HG02610 (cell line): ENCODE data around the gene DUSP7.
A peak's percentile ranks its signal among the peaks of the same experiment; 100 is the strongest.
"Not testable (repeated sequence)": the region's sequence is repeated elsewhere in the genome, so short reads cannot be mapped to it uniquely, and the experiment has no call there.

Source experiments
- ATAC-seq: cut with Tn5 transposase; IDR thresholded peaks from one replicate; pipeline ENCODE4 v1.9.1; 2021; ENCODE audit warnings: mild to moderate bottlenecking, moderate library complexity; ENCODE audit not compliant: unreplicated experiment

DUSP7 gene

GRCh38 chr3:52049503-52049902, 6.9 kb downstream of the DUSP7 start:
- no peak for ATAC-seq

GRCh38 chr3:52047295-52047960, 8.9 kb downstream of the DUSP7 start:
- no peak for ATAC-seq

DNA sequence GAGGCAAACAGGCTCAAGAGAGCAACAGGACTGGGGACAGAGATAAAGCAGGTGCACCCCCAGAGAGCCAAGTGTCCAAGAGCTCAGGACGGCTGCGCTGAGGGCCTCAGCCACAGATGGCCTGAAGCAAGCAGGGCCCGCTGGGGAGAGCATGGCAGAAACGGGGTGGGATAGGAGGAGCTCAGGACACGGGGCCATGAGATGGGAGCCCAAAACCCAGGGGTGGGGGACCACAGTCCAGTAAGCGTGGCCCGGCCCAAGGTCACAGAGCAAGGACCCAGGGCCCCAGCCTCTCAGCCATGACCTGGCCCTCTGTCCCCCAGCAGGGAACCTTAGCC, 9.5 kb downstream of the DUSP7 start:
- ATAC-seq, result no peak

GRCh38 chr3:52046186-52046901, 10.0 kb downstream of the DUSP7 start:
- no peak for ATAC-seq

DNA sequence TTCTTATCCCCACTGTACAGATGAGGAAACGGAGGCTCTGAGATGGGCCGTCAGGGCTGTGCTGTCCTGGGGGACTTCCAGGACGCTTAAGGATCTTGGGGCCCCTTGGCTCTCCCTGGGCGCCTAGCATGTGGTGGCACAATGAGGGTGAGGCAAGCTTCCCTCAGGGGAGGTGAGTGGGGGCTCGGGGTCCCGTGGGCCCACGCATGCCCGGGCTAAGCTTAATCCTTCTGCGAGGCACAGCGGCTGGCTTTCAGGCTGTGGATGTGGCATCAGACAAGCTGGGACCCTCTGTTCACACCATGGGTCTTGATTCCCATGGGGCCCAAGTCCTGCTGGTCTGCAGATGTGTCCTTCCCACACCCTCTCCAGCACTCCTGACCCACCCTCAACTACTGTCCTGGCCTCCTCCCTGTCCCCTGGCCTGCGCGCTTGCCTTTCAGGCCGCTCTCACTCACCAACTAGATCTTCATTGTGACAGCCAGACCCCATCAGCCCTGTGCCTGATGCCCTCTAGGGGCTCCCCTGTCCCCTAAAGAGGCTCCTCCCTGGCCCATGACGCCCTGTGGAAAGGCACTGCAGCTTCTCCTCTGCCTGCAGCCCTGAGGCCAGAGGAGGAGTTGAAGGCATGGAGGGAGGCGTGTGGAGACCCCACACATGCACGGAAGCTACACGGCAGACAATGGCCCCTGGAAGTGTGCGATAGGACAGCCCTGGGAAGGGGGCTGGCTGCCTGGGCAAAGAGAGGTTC, 11.3 kb downstream of the DUSP7 start:
- no peak for ATAC-seq

GRCh38 chr3:52043750-52044149, 12.6 kb downstream of the DUSP7 start:
- no peak for ATAC-seq

- ATAC-seq, result not testable (repeated sequence)
Measured at GRCh38 chr3:52043039-52043438, 13.3 kb downstream of the DUSP7 start.

- ATAC-seq, result no peak
Measured at GRCh38 chr3:52041118-52041731, 15.1 kb downstream of the DUSP7 start.

- no peak for ATAC-seq
Measured at GRCh38 chr3:52040600-52040999, 15.8 kb downstream of the DUSP7 start.

DNA sequence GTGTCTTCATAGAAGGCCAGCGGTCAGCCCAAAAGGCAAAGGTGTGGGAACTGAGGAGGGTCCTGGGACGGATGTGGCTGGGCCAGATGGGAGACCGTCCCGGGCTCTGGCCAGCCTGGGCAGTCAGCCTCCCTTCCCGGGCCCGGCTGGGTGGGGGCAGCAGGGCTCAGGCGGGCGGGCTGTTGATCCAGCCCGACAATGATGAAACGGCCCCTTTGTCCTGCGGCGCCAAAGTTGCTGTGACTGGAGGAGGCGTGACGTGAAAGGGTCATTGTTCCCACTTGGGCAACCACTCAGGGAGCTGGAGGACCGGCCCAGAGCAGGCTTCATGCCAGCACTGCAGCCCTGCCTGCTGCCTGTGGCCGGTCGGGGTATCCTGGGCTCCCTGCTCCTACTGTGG, 16.5 kb downstream of the DUSP7 start:
- no peak for ATAC-seq

- no peak for ATAC-seq
Measured at GRCh38 chr3:52039426-52039825, 16.9 kb downstream of the DUSP7 start.

DNA sequence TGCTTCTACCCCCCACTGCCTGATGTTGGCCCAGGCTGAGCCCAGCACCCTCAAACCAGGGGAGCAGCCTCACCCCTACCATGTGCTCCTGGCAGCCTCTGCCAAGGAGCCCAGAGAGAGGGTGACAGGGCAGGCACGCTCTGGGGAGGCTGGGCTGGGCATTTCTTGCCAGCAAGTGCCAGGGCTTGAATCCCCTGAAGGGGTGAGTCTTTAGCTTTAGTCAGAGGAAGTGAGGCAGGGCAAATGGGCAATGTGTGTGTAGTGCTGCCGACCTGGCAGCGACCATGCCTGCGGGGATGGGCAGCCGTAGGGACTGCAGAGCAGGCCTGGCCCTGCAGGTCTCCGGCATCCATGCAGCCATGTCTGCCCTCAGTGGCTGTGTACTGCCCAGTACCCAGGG, 18.1 kb downstream of the DUSP7 start:
- ATAC-seq, result no peak

DNA sequence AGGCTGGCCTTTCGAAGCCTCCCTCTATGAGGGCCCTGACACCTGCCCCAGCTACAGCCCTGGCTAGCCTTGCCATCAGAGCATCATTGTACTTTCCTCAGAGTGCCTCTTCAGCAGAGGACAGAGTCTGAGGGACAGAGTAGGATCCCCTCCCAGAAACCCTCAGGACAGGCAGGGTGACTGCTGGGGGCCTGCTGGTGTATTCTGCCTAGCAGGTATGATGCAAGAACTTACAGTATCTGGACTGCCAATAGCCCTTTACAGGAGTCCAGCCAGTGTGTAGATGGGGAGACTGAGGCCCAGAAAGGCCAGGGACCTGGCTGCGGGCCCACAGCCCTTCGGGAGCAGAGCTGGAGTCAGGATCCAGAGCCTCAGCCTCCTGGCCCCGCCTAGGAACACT, 19.1 kb downstream of the DUSP7 start:
- ATAC-seq, result no peak

- ATAC-seq, result no peak
Measured at GRCh38 chr3:52036829-52037228, 19.5 kb downstream of the DUSP7 start.

GRCh38 chr3:52036222-52036694, 20.1 kb downstream of the DUSP7 start:
- peak; percentile 64 for ATAC-seq

DNA sequence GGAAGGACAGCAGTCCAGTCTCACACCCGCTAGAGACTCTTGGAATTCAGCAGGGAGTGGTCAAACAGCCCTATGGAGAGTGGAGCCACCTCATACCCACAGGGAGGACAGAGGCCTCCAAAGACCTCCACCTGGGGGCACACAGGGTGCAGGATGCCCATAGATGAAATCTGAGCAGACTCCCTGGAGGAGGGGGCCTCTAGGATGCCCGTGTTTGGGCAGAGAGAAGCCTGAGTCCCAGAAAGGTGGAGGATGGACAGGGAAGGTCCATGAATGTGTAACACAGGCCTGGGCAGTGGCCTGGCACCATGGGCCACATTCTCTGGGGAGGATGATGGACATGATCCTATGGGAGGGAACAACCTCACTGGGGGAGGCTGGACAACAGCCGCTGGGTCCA, 21.7 kb downstream of the DUSP7 start:
- ATAC-seq, result no peak

DNA sequence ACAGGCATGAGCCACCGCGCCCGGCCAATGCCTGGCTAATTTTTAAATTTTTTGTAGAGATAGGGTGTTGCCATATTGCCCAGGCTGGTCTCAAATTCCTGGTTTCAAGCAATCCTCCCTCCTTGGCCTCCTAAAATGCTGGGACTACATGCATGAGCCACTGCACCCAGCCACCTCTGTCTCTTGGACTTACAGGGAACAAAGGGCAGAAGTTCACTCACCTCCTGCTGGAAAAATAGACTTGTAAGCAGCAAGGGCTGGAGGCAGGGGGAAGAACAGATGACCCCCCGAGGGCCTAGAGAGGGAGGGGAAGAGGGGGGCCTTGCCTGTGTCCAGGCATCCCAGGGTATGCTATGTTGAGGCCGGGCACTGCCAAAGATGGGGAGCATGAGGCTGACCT, 22.2 kb downstream of the DUSP7 start:
- ATAC-seq, result no peak

GRCh38 chr3:52033748-52034147, 22.6 kb downstream of the DUSP7 start:
- not testable (repeated sequence) for ATAC-seq

- no peak for ATAC-seq
Measured at GRCh38 chr3:52032702-52033408, 23.5 kb downstream of the DUSP7 start.

- no peak for ATAC-seq
Measured at GRCh38 chr3:52031896-52032295, 24.5 kb downstream of the DUSP7 start.
